ENCODE measurements around the gene GPC5.

DNA sequence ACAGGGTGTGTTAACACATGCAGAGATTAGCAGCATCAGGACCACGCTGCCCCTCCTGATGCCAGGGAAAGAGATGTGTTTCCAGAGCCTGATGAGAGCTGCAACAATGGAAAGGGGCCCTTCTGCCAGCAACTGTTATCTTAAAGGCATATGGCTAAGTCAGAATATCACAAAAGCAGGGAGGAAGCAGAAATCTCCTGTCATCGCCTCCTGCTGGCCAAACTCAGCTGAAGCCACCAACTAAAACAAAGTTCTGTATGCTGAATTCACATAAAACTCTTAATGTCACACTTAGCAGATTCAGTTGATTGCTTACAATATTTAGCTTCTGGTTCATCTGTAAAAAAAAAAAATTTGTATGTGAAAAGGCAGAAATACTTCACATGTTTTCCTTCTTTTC lies 178.2 kb downstream of the GPC5 start:
- TF ChIP-seq ZBTB44 (tag by site-specific recombination; IDR thresholded peaks at IDR 0.05) (no peak), ZNF530 (tag by site-specific recombination; IDR thresholded peaks at IDR 0.05; ENCODE audit: low read depth) (no peak), CTCF (tag by site-specific recombination; IDR thresholded peaks at IDR 0.05) (no peak), ZNF112 (tag by site-specific recombination; IDR thresholded peaks at IDR 0.05) (no peak), ZNF311 (tag by site-specific recombination; IDR thresholded peaks at IDR 0.05; ENCODE audit: borderline replicate concordance) (no peak), YY1 (tag by site-specific recombination; IDR thresholded peaks at IDR 0.05) (no peak), GLIS1 (tag by site-specific recombination; IDR thresholded peaks at IDR 0.05) (no peak), ZNF692 (tag by site-specific recombination; IDR thresholded peaks at IDR 0.05) (no peak), SP2 (tag by site-specific recombination; IDR thresholded peaks at IDR 0.05) (no peak), INSM2 (tag by site-specific recombination; IDR thresholded peaks at IDR 0.05) (no peak)
- TF ChIP-seq, protein P1, sequence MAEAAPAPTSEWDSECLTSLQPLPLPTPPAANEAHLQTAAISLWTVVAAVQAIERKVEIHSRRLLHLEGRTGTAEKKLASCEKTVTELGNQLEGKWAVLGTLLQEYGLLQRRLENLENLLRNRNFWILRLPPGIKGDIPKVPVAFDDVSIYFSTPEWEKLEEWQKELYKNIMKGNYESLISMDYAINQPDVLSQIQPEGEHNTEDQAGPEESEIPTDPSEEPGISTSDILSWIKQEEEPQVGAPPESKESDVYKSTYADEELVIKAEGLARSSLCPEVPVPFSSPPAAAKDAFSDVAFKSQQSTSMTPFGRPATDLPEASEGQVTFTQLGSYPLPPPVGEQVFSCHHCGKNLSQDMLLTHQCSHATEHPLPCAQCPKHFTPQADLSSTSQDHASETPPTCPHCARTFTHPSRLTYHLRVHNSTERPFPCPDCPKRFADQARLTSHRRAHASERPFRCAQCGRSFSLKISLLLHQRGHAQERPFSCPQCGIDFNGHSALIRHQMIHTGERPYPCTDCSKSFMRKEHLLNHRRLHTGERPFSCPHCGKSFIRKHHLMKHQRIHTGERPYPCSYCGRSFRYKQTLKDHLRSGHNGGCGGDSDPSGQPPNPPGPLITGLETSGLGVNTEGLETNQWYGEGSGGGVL (tag by site-specific recombination; IDR thresholded peaks at IDR 0.05), result no peak

Data from HEK293 (cell line).